ENCODE data around the gene CCIN. TPM values are rescaled to one million over a fixed set of nuclear protein-coding genes. Genes with fewer than 3 reads are reported as not detected.
"Not testable (repeated sequence)": the region's sequence is repeated elsewhere in the genome, so short reads cannot be mapped to it uniquely, and the experiment has no call there.

CCIN gene
- total RNA-seq, 4 donors from 2014 or later: 0.31 to 1.7 (median 1.5) TPM; not detected in 1

GRCh38 chr9:36156116-36156515 lies 13.1 kb upstream of the CCIN start:
- no peaks in the 10 kb centered on the region for H3K9me3 ChIP-seq
- no peak for ATAC-seq
- peaks cover 0 to 27% of the 10 kb centered on the region in 2 donors for H3K36me3 ChIP-seq
- no peaks in the 10 kb centered on the region for H3K27me3 ChIP-seq
- H3K27ac ChIP-seq: peak overlapping the region in 2 of 4 donors; percentile 85 to 89
- H3K4me3 ChIP-seq: no peak overlapping the region
- WGBS, 2 donors (ENCODE audit: low coverage in 1 of 2): 98 to 100% methylated on average over 4 to 6 of the region's 6 CpGs
- TF ChIP-seq POLR2AphosphoS5 (IDR thresholded peaks at IDR 0.05) (no peak), EP300 (IDR thresholded peaks at IDR 0.05) (no peak), POLR2A (IDR thresholded peaks at IDR 0.05) (no peak), CTCF (IDR thresholded peaks at IDR 0.05) (no peak)
- peaks cover 0 to 80% (median 40%) of the 10 kb centered on the region in 3 donors for H3K4me1 ChIP-seq

GRCh38 chr9:36158122-36158521 lies 11.1 kb upstream of the CCIN start:
- no peaks in the 10 kb centered on the region for H3K27me3 ChIP-seq
- ATAC-seq: peak; percentile 38
- 29% methylated on average over 2 of the region's 2 CpGs; no CpG with 5 or more reads in 1 of the 2 donors for WGBS, 2 donors (ENCODE audit: low coverage in 1 of 2)

GRCh38 chr9:36158917-36159316 lies 10.3 kb upstream of the CCIN start:
- Histone ChIP-seq H3K36me3 (peaks cover 0 to 17% of the 10 kb centered on the region in 2 donors), H3K4me1 (peaks cover 5 to 77% (median 51%) of the 10 kb centered on the region in 3 donors), H3K27me3 (no peaks in the 10 kb centered on the region), H3K9me3 (no peaks in the 10 kb centered on the region), H3K27ac (peak overlapping the region; percentile 31 to 85 (median 81)), H3K4me3 (no peak overlapping the region)
- peak; percentile 33 for ATAC-seq
- TF ChIP-seq POLR2A (IDR thresholded peaks at IDR 0.05): no peak
- peak; percentile 14 for TF ChIP-seq POLR2AphosphoS5 (IDR thresholded peaks at IDR 0.05)
- TF ChIP-seq EP300 (IDR thresholded peaks at IDR 0.05): no peak
- TF ChIP-seq CTCF (IDR thresholded peaks at IDR 0.05): no peak
- 4 to 54% methylated on average over 3 to 7 of the region's 7 CpGs for whole genome bisulfite sequencing, 2 donors (ENCODE audit: low coverage in 1 of 2)

More at GRCh38 chr9:36158122-36158521, 11.1 kb upstream of the CCIN start:
- no peak overlapping the region for H3K4me3 ChIP-seq
- peaks cover 3 to 77% (median 46%) of the 10 kb centered on the region in 3 donors for H3K4me1 ChIP-seq
- H3K9me3 ChIP-seq: no peaks in the 10 kb centered on the region
- TF ChIP-seq EP300 (IDR thresholded peaks at IDR 0.05) (no peak), CTCF (IDR thresholded peaks at IDR 0.05) (no peak), POLR2A (IDR thresholded peaks at IDR 0.05) (no peak), POLR2AphosphoS5 (IDR thresholded peaks at IDR 0.05) (peak; percentile 65)
- peaks cover 0 to 17% of the 10 kb centered on the region in 2 donors for H3K36me3 ChIP-seq
- H3K27ac ChIP-seq: peak overlapping the region; percentile 15 to 85 (median 81)

GRCh38 chr9:36159509-36159908 lies 9.7 kb upstream of the CCIN start:
- H3K4me3 ChIP-seq, ATAC-seq, H3K27me3 ChIP-seq, H3K9me3 ChIP-seq: not testable (repeated sequence)
- 81 to 90% methylated on average over 2 to 3 of the region's 4 CpGs for WGBS, 2 donors (ENCODE audit: low coverage in 1 of 2)
- Histone ChIP-seq H3K27ac (peak overlapping the region; percentile 31 to 85 (median 81)), H3K36me3 (peaks cover 0 to 17% of the 10 kb centered on the region in 2 donors), H3K4me1 (peaks cover 5 to 77% (median 47%) of the 10 kb centered on the region in 3 donors)

GRCh38 chr9:36160126-36160525 lies 9.1 kb upstream of the CCIN start:
- WGBS, 2 donors (ENCODE audit: low coverage in 1 of 2): 66 to 83% methylated on average over 2 of the region's 11 CpGs
- Histone ChIP-seq H3K4me1 (peaks cover 5 to 77% (median 41%) of the 10 kb centered on the region in 3 donors), H3K27ac (peak overlapping the region in 2 of 4 donors; percentile 84 to 85), H3K36me3 (peaks cover 0 to 17% of the 10 kb centered on the region in 2 donors)
- not testable (repeated sequence) for H3K9me3 ChIP-seq, H3K4me3 ChIP-seq, ATAC-seq, H3K27me3 ChIP-seq

GRCh38 chr9:36161187-36161586 lies 8.0 kb upstream of the CCIN start:
- Histone ChIP-seq H3K27me3 (no peaks in the 10 kb centered on the region), H3K4me1 (peaks cover 5 to 82% (median 38%) of the 10 kb centered on the region in 3 donors), H3K4me3 (no peak overlapping the region), H3K9me3 (no peaks in the 10 kb centered on the region), H3K36me3 (peaks cover 0 to 12% of the 10 kb centered on the region in 2 donors), H3K27ac (peak overlapping the region in 3 of 4 donors; percentile 72 to 85 (median 84))
- 34 to 86% methylated on average over 2 of the region's 2 CpGs for WGBS, 2 donors (ENCODE audit: low coverage in 1 of 2)
- no peak for ATAC-seq
- no peak for TF ChIP-seq CTCF (IDR thresholded peaks at IDR 0.05)
- peak; percentile 30 for TF ChIP-seq POLR2AphosphoS5 (IDR thresholded peaks at IDR 0.05)

Data from gastroesophageal sphincter (tissue), 4 donors.